Activated CD4-positive, alpha-beta T cell treated with anti-CD3 and anti-CD28 coated beads, Interleukin-2, amount 50 U/mL, for 4 hours (primary cell): Measurements from ENCODE around the gene DOCK4.

Source experiments
- DNase-seq, 2 experiments: peaks; one replicate each; pipeline ENCODE4 v3.0.0-alpha.2; 2020

DOCK4 gene

DNA sequence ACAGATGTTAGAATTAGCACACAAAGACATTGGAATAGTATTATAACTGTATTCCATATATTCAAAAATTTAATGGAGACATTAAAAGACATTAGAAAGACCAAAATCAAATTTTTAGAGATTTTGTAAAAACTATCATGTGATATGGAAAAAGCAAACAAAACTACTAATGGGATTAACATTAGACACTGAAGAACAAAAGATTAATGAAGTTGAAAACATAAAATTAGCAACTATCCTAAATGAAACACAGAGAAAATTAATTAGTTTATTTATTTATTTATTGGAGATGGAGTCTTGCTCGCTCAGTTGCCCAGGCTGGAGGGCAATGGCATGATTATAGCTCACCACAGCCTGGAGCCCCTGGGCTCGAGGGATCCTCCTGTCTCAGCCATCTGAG, 158.8 kb downstream of the DOCK4 start:
- no peak for DNase-seq

DNA sequence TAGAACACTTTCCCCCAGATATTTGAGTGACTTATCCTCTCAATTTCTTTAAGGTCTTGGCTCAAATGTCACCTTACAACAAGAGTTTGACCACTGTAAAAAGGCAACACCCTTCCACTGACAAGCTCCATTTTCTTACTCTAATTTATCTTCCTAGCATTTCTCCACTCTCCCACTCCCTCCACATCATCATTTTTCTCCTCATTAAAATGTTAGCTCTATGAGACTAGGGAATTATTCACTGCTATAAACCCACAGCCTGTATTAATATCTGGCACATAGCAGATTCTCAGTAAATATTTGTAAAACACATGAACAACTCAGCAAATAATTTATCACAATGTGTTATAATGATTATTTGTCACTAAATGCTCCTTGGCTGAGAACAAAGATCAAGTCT, 161.0 kb downstream of the DOCK4 start:
- DNase-seq, result no peak

DNA sequence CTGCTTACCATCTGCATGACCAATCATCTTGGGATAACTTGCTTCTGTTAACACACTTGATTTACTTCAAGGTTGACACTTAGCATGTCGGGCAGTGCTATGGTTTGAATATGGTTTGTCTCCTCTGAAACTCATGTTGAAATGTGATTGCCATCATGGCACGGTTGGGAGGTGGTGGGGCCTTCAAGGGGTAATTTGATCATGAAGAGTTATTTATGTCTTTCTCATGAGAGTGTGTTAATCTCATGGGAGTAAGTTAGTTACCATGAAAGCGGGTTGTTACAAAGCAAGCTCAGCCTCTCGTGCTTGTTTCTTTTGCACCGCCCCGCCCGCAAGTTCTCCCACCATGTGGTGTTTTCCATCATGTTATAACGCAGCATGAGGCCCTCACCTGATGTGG, 163.6 kb downstream of the DOCK4 start:
- DNase-seq, result no peak

DNA sequence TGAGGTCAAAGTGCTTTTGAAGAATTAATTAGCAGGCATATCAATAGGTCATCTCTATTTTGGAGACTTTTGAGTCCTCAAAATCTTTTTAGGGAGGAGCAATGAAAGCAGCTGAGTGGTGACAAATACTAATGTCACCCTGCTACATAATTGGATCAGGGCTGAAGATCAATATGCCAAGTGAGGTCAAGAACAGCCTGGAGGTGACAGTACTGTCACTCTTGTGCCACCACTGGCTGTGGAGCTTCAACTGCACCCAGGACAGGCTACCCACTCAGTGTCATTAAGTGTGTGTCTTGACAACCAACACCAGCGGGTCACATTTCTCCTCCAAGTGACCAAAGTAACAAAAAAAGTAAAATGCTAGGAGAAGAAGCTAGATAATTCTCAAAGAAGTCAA, 167.8 kb downstream of the DOCK4 start:
- no peak for DNase-seq

DNA sequence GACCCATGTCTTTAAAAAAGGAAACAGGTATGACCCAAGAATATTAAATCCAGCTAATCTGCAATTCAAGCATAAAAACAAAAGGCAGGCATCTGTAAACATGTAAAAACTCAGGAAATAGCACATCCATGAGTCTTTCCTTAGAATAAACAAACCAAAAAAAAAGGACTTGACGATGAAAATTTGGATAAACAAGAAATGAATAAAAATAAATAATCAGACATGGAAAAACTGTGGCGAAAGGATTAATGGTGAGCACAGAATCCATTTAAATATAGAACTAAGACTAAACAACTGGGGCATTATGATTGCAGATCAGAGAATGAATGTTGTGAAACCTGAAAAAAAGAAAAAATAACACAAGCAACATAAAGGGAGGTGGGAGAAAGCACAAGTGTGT, 170.1 kb downstream of the DOCK4 start:
- no peak for DNase-seq

DNA sequence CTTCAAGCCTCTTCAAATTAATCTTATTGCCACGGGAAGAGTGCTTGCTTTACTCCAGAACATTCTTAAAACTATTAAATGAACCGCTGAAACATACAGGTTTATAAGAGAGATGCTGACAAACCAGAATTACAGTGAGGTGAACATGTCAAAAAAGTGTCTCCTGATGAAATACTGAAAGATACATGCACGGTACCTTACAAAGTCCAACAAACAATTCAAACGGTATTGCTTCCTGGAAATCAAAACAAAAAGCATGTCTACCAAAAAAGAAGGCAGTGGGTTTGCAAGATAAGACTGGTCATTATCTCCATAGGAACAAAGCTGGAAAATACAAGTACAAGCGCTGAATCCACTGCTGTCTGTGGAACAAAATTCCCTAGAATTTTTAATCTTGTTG, 174.5 kb downstream of the DOCK4 start:
- no peak for DNase-seq

DNA sequence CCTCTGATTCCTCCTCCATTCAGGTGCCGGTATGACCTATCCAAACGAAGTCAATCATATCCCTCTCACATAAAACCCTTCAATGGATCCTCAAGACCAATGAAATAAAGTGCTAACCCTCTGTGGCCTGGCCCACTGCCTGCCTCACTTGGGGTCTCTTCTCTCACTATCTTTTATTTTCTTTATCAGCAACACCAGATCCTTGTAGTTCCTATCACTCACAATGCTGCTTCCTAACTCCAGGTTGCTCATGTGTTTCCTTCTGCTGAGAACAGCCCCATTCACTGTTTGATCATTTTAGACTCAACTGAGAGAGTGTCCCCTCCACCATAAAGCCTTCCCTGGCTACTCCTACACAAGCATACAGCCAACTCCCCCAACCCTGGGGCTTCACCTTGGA, 180.6 kb downstream of the DOCK4 start:
- DNase-seq, result no peak

DNA sequence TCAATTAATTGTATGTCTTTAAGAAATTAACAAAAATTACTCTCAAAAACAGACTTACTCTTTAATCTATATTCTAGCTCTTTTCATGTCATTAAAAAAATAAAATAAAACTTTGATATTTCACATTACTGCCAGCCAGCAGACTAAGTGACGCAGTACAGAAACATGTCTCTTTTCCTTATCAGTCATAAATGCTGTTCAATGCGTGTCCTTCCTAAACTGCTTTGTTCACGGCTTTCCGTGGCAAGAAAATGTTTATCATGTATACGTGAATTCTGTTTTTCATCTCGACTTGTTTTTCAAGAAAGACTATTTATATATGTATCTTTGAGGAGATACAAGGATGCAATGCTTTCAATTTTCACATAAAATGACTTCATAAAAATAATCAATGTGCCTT, 182.4 kb downstream of the DOCK4 start:
- DNase-seq, result no peak

DNA sequence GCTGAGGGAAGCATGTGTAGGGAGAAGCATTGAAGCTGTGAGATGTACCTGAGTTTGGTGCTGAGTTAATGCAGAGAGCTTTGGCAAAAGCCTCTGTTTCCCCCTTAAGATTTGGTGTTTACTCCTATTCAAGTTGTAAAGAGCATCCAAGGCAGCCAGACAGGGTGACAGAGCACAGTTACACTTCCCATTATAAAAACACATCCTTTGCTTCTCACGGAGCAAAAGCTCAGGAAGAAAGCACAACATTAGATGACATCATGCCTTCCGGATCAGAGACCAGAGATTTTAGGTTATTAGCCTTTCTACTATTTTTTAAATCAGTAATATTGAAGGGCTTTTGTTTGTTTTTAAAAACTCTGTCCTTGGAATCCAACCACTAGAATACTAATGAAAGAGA, 182.9 kb downstream of the DOCK4 start:
- no peak for DNase-seq

DNA sequence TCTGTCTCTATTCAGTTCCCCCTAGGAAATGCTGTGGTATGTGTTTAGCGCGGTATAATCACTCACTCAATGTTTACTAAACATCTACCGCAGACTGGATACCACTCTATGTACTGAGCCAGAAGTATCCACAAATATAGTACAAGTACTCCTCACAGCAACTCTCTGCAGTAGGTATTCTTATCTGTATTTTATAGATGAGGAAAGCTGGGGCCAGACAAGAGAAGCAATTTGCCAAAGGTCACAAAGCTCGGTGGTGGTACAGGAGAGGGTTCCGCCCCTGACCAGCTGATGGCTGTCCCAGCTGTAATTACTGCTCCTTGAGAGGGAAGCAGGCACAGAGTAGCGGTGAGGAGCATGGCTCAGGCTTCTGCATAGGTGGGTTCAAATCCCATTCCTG, 184.1 kb downstream of the DOCK4 start:
- DNase-seq, result no peak

DNA sequence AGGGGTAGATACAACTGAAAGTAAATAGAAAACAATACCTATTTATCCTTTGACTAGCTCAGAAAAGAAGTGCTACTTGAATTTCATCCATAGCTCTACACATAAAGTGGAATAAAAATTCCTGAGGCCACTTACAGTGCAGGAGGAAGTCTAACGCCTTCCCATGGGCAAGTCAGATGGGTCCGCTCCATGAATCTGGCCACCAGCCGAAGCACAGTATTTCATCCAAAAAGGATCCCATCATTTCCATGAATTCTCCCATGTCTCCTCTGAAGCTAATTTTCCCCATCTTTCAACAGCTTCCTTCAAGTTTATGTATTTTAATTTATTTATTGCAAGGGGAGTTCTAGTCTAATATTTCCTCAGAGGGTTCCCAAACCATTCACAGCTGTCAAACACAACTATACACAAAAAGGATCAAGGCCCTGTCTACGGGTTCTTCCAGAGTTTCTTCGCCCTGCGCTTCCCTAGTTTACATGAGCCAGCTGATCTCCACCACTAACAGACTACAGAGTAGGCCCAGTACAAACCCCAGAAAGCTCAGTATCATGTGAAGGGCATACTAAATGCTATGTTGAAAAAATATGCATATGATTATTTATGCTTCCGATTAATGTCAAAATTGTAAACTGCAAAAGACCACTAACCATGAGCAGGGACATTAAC, 184.7 kb downstream of the DOCK4 start:
- DNase-seq, result no peak

DNA sequence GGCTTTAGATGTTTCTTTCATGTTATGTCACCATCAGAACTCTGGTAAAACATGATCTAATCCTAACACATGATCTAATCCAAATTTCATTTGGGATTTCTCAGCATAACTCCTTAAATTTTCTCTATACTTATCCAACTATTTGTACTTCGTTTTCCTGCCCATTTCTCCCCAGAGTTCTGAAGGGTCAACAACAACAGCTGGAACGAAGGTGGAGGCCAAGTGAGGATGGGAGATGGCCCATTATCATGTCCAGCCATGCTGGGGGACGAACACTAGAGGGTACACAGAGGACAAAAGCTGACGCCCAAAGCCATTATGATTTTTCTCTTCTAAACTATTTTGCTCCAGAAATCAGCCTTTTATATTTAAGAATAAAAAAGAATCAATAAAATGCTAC, 185.4 kb downstream of the DOCK4 start:
- DNase-seq, result no peak

DNA sequence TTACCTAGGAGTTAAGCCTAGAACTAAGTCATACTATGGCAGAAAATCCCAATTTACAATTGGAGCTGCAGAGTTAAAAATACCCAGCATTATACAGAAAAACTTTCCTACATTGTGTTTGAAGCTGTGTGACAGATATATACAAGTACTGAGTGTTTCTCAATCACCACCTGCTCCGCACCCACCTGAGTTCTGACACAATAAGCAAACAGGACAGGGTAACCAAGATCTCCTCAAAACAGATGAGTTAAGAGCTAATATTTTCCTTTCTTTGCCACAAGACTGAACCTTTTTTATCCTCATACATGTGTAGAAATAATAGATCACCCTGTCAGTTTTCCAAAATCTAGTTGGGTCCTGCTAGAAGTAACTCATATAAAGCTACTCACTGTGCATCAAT, 186.3 kb downstream of the DOCK4 start:
- no peak for DNase-seq

DNA sequence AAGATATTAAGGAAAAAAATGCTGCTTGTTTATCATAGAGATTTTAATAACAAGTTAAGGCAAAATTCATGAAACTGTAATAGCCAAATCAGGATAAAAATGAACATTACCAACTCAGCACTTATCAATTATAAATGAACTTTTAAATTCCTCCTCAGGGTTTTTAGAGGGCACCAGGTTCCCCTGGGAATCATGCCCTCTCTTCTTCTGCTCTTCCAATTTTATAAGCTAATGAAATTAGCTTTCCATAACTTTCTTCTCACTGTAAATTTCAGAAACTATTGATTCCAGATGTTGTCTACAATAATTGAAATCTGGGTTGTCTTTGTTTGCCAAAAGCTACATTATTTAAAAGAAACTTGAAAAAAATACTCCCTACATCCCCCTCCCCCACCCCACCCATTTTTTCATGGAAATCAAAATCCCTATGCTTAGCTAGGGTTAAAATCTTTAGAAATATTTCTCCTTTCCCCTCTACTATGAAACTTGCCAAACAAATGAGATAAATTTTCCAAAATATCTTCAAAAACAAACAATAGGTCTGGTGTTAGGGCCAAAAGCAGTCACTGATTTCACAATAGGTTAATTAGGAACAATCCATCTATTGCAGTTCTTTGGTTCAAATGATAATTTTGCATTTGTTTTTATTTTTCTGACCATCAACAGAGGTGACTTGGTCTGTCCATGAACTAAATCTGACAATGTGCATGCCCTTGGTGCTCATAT, 187.7 kb downstream of the DOCK4 start:
- no peak for DNase-seq

DNA sequence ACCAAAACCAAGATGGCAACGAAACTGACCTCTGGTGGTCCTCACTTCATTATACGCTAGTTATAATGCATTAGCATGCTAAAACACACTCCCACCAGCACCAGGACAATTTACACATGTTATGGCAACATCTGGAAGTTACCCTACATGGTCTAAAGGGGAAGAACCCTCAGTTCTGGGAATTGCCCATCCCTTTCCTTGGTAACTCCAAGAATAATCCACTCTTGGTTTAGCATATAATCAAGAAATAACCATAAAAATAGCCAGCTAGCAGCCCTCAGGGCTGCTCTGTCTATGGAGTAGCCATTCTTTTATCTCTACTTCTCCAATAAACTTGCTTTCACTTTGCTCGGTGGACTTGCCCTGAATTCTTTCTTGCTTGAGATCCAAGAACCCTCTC, 191.1 kb downstream of the DOCK4 start:
- no peak for DNase-seq

DNA sequence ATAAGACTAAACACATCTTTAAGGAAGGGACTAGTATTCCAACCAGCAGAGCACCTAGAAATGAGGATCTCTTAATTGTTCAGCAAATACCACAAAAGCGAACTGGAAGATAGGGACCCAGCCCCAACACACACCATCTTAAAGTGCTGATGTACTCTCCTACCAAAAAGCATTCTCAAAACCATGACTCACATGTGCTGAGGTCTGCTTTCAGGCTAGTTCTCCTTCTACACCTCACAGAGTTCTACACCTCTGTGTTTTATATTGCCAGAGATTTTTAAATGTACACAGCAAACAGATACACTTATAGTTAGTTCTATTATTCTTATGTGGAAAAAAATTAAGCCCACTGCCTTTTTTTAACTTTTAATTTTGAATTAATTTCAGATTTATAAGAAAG, 191.9 kb downstream of the DOCK4 start:
- DNase-seq, result no peak

DNA sequence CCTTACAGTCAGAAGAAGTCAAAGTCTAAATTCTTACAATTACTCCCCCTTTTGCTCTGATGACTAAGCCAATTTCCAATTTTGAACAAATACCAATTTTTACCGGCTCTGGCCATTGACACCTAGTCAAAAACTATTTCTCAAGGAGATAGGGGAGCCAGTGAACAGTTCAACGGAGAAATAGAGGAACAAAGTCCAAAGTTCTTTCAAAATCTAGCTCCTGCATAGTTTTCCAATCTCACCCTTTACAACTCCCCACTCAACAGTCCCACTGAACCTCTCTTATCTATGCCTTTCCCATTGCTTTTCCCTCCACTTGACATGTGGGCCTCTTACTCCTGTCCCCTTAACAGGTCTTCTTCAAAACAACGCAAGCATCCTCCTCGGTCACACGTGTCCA, 192.9 kb downstream of the DOCK4 start:
- no peak for DNase-seq

DNA sequence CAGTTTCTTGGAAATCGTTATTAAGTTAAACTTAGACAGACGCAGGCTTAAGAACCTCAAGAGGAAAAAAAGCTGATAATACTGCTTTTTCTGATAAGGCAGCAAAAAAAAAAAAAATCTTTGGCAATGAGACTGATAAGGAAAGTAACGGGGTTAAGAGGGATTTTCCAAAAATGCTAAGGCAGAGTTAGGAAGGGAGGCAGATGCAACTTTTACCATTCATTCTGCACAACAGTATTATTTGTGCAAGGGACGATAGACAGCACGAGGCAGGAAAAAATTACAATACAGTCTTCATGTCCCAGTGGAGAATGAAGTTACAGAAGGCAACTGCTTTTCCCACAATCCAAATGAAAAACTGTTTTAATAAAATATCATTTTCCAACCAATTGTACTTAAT, 194.0 kb downstream of the DOCK4 start:
- DNase-seq, result no peak

DNA sequence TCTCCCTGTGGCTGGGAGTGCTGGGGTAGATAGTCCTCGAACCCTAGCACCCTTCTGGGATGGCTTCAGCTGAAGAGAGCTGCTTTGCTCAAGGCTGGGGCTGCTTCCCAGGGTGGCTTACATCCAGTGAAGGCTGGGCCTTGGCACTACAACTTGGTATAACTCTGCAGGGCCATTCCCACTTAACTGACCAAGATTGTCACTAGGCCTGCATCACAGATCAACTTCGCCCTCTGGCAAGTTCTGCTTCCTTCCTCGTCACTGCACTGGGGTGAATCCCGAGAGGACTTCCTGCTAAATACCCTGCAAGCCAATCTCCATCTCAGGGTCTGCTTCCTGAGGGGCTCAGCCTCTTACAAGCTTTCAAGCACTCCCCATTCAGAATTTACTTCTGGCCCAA, 195.2 kb downstream of the DOCK4 start:
- DNase-seq, result no peak

DNA sequence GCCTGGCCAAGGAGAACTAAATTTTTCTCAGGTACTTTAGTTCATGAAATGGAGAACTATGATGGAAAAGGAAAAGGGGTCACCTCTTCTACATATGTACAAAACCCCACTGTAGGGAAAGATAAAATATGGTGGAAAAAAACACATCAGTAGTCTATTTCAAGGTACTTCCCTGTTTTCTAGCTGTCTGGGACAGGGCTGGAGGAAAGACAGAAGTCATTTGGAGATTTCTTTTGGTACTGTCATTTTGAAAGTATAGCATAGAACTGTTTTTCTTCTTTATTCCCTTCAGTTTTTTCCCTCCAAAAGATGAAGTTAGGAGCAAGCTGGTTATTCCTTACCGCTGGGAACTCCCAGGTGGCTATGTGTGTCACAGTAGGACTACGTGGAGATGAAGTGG, 196.1 kb downstream of the DOCK4 start:
- DNase-seq, result no peak

DNA sequence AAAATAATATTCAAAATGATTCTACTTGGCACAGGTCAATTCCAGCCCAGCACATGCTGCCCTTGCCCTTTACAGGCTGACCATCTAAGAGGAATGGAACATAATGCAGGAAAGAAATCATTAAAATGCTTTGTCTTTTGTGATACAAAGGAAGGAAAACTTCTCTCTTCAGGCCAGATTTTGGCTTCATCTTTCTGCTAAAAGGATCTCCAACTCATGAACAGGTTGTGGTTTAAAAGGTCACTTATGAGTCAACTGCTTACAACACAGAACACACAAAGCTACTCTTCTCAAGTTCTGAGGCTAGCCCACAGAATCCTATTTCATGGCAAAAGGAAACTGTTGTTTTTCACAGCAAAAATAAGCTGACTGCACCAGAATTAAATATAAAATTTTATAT, 197.1 kb downstream of the DOCK4 start:
- no peak for DNase-seq

DNA sequence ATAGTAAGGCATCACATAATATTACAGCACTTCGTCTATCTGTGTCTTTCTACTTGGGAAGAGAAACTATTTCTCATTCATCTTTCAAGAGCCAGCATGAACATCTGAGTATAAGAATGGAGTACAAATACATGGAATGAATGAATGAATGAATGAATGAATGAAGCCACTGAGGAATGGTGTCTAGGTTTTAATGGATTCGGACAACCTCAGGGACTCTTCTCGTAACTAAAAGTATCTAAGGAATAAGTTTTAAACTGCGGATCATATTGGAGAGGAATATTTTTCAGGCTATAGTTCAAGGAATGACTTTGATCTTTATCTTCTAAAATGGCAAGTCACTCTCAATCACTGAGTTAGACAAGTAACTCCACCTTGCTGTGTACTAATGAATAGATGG, 199.0 kb downstream of the DOCK4 start:
- DNase-seq, result no peak

DNA sequence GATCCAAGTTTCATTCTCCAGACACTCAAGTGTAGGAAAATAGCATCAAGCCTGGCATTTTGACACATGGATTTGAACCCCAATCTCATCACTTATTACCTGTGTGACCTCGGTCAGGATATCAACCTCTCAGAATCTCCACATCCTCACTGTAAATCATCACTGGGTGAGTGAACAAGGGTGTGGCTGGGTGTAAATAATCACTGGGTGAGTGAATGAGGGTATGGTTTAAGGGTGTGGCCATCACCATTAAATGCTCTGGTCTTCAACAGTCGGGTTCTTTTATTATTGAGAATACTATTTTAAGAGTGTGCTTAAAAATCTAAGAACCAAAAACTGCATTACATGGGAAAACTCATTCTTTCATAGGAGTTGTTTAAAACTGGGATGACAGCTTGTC, 200.1 kb downstream of the DOCK4 start:
- DNase-seq, result no peak

DNA sequence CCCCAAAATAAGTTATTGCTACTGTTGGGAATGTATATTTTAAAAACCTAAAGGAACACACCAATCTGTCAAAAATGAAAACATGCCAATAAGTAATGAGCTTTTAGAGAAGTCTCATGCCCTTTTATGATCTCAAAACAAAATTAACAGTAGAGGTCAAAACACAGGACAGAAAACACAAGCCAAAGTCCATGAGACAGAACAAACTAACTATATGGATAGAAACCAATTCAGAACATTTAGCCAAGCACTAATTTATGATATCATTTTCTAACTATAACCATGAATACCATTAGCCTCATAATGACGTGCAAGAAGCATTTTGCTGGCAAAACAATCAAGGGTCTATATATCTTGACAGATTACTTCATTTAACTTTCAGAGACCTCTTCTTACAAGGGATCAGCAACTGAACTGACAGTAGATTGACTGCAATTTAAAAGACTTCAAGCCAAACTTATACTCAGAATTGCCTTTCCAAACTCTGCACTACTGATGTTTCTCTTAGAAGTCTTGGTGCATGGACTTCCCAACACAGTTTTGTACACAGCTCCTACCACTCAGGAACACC, 200.9 kb downstream of the DOCK4 start:
- DNase-seq, result no peak
